HepG2 (cell line): ENCODE data around the gene SUSD6. TPM values are rescaled to one million over a fixed set of nuclear protein-coding genes. Genes with fewer than 3 reads are reported as not detected.

Experiments
- ATAC-seq: fragments of 200-7000 bp; cut with Tn5 transposase; 3 replicates; pipeline ENCODE4 v1.9.1; 2020; ENCODE audit warnings: mild to moderate bottlenecking, moderate library complexity
- BruUV-seq: library from RNA; stranded (reverse); fragments of 400-500 nt; replicated peaks from 2 replicates; lab custom pipeline; 2021; lab: Mats Ljungman, UMichigan
- CTCF ChIA-PET: fragments of 300-600 bp; formaldehyde crosslinking; extraction: SDS; loops from one replicate; lab custom pipeline; 2021; ENCODE audit warnings: low total read pairs, inconsistent platforms, low intra/inter-chr PET ratio; lab: Yijun Ruan, JAX
- POLR2A ChIA-PET: fragments of 350-600 bp; sonication (Branson Sonifier 250); formaldehyde crosslinking; loops from one replicate; lab custom pipeline; 2020; ENCODE audit warnings: antibody characterized with exemption, inconsistent platforms; lab: Yijun Ruan, JAX
- DNase-seq: peaks from one replicate; pipeline ENCODE4 v3.0.0-alpha.2; 2015; ENCODE audit warnings: low spot score
- FAIRE-seq: peaks from 3 replicates; lab custom pipeline; 2011; peaks lifted over from hg19 to GRCh38; lab: Jason Lieb, UNC
- H2AFZ ChIP-seq: one replicate; pipeline ENCODE4 v1.6.1; 2011; ENCODE audit warnings: low read length, inconsistent platforms
- H3K27ac ChIP-seq: fragments of 300-600 bp; 3 replicates; pipeline ENCODE4 v1.8.0; 2011; ENCODE audit warnings: mixed run types, mild to moderate bottlenecking, mixed read lengths, low read length, inconsistent platforms; ENCODE audit not compliant: insufficient read depth; ENCODE audit errors: extremely low read length
- H3K27me3 ChIP-seq, 2 experiments: fragments of 200-600 bp in 1 of 2; 2 replicates in 1 of 2; 3 replicates in 1 of 2; pipeline versions ENCODE4 v1.6.0 to v1.8.0; 2011; ENCODE audit warnings: low read length in 2 of 2, mild to moderate bottlenecking in 2 of 2, moderate library complexity in 2 of 2, inconsistent platforms in 1 of 2; ENCODE audit not compliant: insufficient read depth in 2 of 2, control insufficient read depth in 1 of 2
- H3K36me3 ChIP-seq, 2 experiments: fragments of 200-600 bp in 1 of 2; replicated peaks in 1 of 2; 2 replicates in 1 of 2; 3 replicates in 1 of 2; pipeline versions ENCODE4 v1.5.1 to v1.8.0; 2011; ENCODE audit warnings: low read length in 2 of 2, inconsistent platforms in 1 of 2; ENCODE audit not compliant: insufficient read depth in 2 of 2, control insufficient read depth in 1 of 2
- H3K4me1 ChIP-seq: 2 replicates; pipeline ENCODE4 v1.5.1; 2012; ENCODE audit warnings: low read length, inconsistent platforms; ENCODE audit not compliant: insufficient read depth
- H3K4me2 ChIP-seq: 2 replicates; pipeline ENCODE4 v1.6.0; 2011; ENCODE audit warnings: low read depth, low read length, inconsistent platforms
- H3K4me3 ChIP-seq, 3 experiments: fragments of 200-600 bp in 1 of 3; sonication (generic), shearing (Covaris generic) in 1 of 3; replicated peaks in 1 of 3; 2 replicates each; pipeline ENCODE4 v1.5.1; 2011 to 2016; ENCODE audit warnings: low read length in 3 of 3, inconsistent platforms in 2 of 3, low read depth in 2 of 3, mild to moderate bottlenecking in 2 of 3, control low read depth in 1 of 3, mixed read lengths in 1 of 3; ENCODE audit not compliant: insufficient read depth in 1 of 3
- H3K79me2 ChIP-seq: one replicate; pipeline ENCODE4 v1.6.1; 2011; ENCODE audit warnings: low read length, inconsistent platforms; ENCODE audit not compliant: insufficient read depth
- H3K9ac ChIP-seq: 2 replicates; pipeline ENCODE4 v1.6.0; 2011; ENCODE audit warnings: mild to moderate bottlenecking, low read depth, low read length, inconsistent platforms; ENCODE audit not compliant: insufficient read depth
- H3K9me3 ChIP-seq: 2 replicates; pipeline ENCODE4 v1.5.1; 2012; ENCODE audit warnings: mild to moderate bottlenecking, low read length
- H4K20me1 ChIP-seq: 2 replicates; pipeline ENCODE4 v1.6.0; 2011; ENCODE audit warnings: inconsistent platforms, mild to moderate bottlenecking, low read length, moderate library complexity; ENCODE audit not compliant: insufficient read depth
- CHD2 ChIP-seq: IDR thresholded peaks from 2 replicates; pipeline ENCODE4 v1.6.1; 2011; ENCODE audit warnings: low read depth, low read length, improper control_type of control experiment
- FIP1L1 ChIP-seq: fragments of 200-400 bp; formaldehyde crosslinking; IDR thresholded peaks from 2 replicates; pipeline ENCODE4 v1.6.1; 2018; ENCODE audit warnings: low read depth, mild to moderate bottlenecking, low read length, moderate library complexity, borderline replicate concordance; ENCODE audit not compliant: insufficient read depth
- MBD4 ChIP-seq: IDR thresholded peaks from 2 replicates; pipeline ENCODE4 v1.6.1; 2012; ENCODE audit warnings: low read length, inconsistent platforms, borderline replicate concordance
- MIXL1 ChIP-seq: IDR thresholded peaks from 2 replicates; pipeline ENCODE4 v1.6.1; 2016
- MXD4 ChIP-seq: IDR thresholded peaks from 2 replicates; pipeline ENCODE4 v1.6.1; 2016; ENCODE audit warnings: mild to moderate bottlenecking, missing biosample characterization, missing genetic modification reagents
- NFKBIZ ChIP-seq: IDR thresholded peaks from 2 replicates; pipeline ENCODE4 v1.6.1; 2018; ENCODE audit warnings: missing genetic modification reagents, missing compliant biosample characterization
- NKX3-1 ChIP-seq: sonication (generic); formaldehyde crosslinking; IDR thresholded peaks from 2 replicates; pipeline ENCODE4 v1.5.0; 2020; ENCODE audit warnings: missing genetic modification reagents
- SAP130 ChIP-seq: IDR thresholded peaks from 2 replicates; pipeline ENCODE4 v1.6.1; 2016; ENCODE audit warnings: low read depth
- ZFYVE20 ChIP-seq: sonication (generic); formaldehyde crosslinking; IDR thresholded peaks from 2 replicates; pipeline ENCODE4 v1.8.0; 2023; ENCODE audit warnings: low read depth, mild to moderate bottlenecking, moderate library complexity, missing genetic modification reagents, borderline replicate concordance
- ZNF652 ChIP-seq: IDR thresholded peaks from 2 replicates; pipeline ENCODE4 v1.6.1; 2016; ENCODE audit warnings: low read depth, borderline replicate concordance
- WGBS: methylation state at CpG from one replicate; pipeline ENCODE4 v1.1.6; 2017; ENCODE audit warnings: low lambda C conversion rate; 5-methylcytosine and 5-hydroxymethylcytosine counted together
- in situ Hi-C: cut with HindIII; loops from 2 replicates; pipeline ENCODE4 v1.10.0; 2017; ENCODE audit warnings: low pct_unique_long_range_greater_than_20kb; ENCODE audit not compliant: extremely low pct_ligation_motif_present
- intact Hi-C: fragments of 100-400 bp; cut with micrococcal nuclease; formaldehyde crosslinking; loops from one replicate; pipeline ENCODE4 v1.10.0; 2022; ENCODE audit not compliant: unreplicated experiment
- polyA plus RNA-seq, 8 experiments: library from polyadenylated mRNA; depleted of rRNA in 3 of 8; stranded (reverse) in 7 of 8; unstranded in 1 of 8; fragments of >200 nt; fragmentation: Illumina TruSeq in 4 of 8; extraction: Trizol in 4 of 8; gene quantifications; 2 replicates each; pipeline versions ENCODE4 v1.2.1 to v1.2.3, GENCODE V29; 2011 to 2016; ENCODE audit warnings: low read depth in 4 of 8, missing spikeins in 1 of 8, mixed read lengths in 1 of 8; ENCODE audit not compliant: insufficient read depth in 1 of 8
- total RNA-seq, 5 experiments: library from RNA; depleted of rRNA; stranded (reverse); fragments of >200 nt; fragmentation: Illumina TruSeq; extraction: Trizol; gene quantifications; 2 replicates each; pipeline ENCODE4 v1.2.3, GENCODE V29; 2016; ENCODE audit warnings: low read depth in 1 of 5
- TF ChIP-seq, protein P1 (sequence below): sonication (generic); formaldehyde crosslinking; IDR thresholded peaks from 2 replicates; pipeline ENCODE4 v1.4.0; 2020; ENCODE audit warnings: missing genetic modification reagents
- TF ChIP-seq, protein P2 (sequence below): sonication (generic); formaldehyde crosslinking; IDR thresholded peaks from 2 replicates; pipeline ENCODE4 v1.4.0; 2020; ENCODE audit warnings: mild to moderate bottlenecking, missing genetic modification reagents
- TF ChIP-seq, protein P3 (sequence below): sonication (generic); formaldehyde crosslinking; IDR thresholded peaks from 2 replicates; pipeline ENCODE4 v1.8.1; 2022; ENCODE audit warnings: mild to moderate bottlenecking, missing genetic modification reagents
- TF ChIP-seq, protein P4 (sequence below): sonication (generic); formaldehyde crosslinking; IDR thresholded peaks from 2 replicates; pipeline ENCODE4 v1.4.0; 2020; ENCODE audit warnings: missing genetic modification reagents, low read depth, mild to moderate bottlenecking, borderline replicate concordance

Gene SUSD6
- total and polyA plus RNA-seq, 2 of the 13 experiments (the other 11 are each of a cell fraction or from before 2014, with no cell fraction given), result 7.2 to 7.4 TPM

DNA sequence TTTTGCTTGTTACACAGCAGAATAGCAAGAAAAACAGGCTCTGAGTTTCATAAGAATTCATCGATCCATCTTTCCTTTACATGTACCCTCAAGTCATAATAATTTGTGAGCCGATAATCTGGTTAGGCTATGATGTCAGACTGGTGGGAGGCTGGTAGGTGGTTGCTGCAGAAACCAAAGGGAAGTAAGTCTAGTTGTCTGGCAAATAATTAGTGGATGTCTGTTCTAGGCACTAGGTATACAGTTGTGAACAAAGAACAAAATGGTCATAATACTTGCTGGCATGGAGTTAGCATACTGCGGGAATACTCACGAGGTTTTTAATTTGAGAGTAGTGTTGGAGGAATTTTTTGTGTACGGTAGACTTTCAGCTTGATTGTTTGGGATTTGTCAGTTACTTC lies 8.8 kb downstream of the SUSD6 start:
- Histone ChIP-seq H3K9ac (no peak overlapping the region), H3K27ac (no peak overlapping the region), H4K20me1 (no peaks in the 10 kb centered on the region), H2AFZ (no peak overlapping the region), H3K36me3 (no peaks in the 10 kb centered on the region; a peak in 1 of 5 replicates), H3K27me3 (no peaks in the 10 kb centered on the region), H3K79me2 (peaks cover 35% of the 10 kb centered on the region), H3K4me1 (peaks cover 30% of the 10 kb centered on the region), H3K9me3 (no peaks in the 10 kb centered on the region), H3K4me3 (no peak overlapping the region), H3K4me2 (no peak overlapping the region)
- in situ Hi-C loops (no loop called here), intact Hi-C loops (no loop called here)
- POLR2A ChIA-PET, result no interaction called here
- DNase-seq (no peak), ATAC-seq (no peak), FAIRE-seq (no peak)
- no TSS peak for BruUV-seq
- CTCF ChIA-PET, result no interaction called here
- WGBS, result 98% methylated on average over 5 of the region's 5 CpGs
- TF ChIP-seq SAP130 (CRISPR knock-in tag) (no peak), ZNF652 (CRISPR knock-in tag) (no peak), MIXL1 (CRISPR knock-in tag) (no peak), MBD4 (no peak), NKX3-1 (CRISPR knock-in tag) (no peak), FIP1L1 (no peak), CHD2 (no peak), ZFYVE20 (no peak), NFKBIZ (CRISPR knock-in tag) (no peak), MXD4 (CRISPR knock-in tag) (no peak)
- TF ChIP-seq, protein P1, sequence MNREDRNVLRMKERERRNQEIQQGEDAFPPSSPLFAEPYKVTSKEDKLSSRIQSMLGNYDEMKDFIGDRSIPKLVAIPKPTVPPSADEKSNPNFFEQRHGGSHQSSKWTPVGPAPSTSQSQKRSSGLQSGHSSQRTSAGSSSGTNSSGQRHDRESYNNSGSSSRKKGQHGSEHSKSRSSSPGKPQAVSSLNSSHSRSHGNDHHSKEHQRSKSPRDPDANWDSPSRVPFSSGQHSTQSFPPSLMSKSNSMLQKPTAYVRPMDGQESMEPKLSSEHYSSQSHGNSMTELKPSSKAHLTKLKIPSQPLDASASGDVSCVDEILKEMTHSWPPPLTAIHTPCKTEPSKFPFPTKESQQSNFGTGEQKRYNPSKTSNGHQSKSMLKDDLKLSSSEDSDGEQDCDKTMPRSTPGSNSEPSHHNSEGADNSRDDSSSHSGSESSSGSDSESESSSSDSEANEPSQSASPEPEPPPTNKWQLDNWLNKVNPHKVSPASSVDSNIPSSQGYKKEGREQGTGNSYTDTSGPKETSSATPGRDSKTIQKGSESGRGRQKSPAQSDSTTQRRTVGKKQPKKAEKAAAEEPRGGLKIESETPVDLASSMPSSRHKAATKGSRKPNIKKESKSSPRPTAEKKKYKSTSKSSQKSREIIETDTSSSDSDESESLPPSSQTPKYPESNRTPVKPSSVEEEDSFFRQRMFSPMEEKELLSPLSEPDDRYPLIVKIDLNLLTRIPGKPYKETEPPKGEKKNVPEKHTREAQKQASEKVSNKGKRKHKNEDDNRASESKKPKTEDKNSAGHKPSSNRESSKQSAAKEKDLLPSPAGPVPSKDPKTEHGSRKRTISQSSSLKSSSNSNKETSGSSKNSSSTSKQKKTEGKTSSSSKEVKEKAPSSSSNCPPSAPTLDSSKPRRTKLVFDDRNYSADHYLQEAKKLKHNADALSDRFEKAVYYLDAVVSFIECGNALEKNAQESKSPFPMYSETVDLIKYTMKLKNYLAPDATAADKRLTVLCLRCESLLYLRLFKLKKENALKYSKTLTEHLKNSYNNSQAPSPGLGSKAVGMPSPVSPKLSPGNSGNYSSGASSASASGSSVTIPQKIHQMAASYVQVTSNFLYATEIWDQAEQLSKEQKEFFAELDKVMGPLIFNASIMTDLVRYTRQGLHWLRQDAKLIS (CRISPR knock-in tag), result no peak
- TF ChIP-seq, protein P2, sequence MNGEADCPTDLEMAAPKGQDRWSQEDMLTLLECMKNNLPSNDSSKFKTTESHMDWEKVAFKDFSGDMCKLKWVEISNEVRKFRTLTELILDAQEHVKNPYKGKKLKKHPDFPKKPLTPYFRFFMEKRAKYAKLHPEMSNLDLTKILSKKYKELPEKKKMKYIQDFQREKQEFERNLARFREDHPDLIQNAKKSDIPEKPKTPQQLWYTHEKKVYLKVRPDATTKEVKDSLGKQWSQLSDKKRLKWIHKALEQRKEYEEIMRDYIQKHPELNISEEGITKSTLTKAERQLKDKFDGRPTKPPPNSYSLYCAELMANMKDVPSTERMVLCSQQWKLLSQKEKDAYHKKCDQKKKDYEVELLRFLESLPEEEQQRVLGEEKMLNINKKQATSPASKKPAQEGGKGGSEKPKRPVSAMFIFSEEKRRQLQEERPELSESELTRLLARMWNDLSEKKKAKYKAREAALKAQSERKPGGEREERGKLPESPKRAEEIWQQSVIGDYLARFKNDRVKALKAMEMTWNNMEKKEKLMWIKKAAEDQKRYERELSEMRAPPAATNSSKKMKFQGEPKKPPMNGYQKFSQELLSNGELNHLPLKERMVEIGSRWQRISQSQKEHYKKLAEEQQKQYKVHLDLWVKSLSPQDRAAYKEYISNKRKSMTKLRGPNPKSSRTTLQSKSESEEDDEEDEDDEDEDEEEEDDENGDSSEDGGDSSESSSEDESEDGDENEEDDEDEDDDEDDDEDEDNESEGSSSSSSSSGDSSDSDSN (CRISPR knock-in tag), result no peak
- TF ChIP-seq, protein P3, sequence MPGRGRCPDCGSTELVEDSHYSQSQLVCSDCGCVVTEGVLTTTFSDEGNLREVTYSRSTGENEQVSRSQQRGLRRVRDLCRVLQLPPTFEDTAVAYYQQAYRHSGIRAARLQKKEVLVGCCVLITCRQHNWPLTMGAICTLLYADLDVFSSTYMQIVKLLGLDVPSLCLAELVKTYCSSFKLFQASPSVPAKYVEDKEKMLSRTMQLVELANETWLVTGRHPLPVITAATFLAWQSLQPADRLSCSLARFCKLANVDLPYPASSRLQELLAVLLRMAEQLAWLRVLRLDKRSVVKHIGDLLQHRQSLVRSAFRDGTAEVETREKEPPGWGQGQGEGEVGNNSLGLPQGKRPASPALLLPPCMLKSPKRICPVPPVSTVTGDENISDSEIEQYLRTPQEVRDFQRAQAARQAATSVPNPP (CRISPR knock-in tag), result no peak
- TF ChIP-seq, protein P4, sequence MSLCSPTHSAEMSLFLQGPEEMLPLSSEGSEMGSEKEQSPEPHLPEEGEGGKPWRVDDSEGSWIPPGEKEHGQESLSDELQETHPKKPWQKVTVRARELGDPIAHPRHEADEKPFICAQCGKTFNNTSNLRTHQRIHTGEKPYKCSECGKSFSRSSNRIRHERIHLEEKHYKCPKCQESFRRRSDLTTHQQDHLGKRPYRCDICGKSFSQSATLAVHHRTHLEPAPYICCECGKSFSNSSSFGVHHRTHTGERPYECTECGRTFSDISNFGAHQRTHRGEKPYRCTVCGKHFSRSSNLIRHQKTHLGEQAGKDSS (CRISPR knock-in tag), result no peak
- TF ChIP-seq, all 625 proteins: peak for 0
